GM18507 (cell line): ENCODE data around the gene S1PR5.

Experiments
- DNase-seq: peaks from one replicate; pipeline ENCODE4 v3.0.0; 2011; ENCODE audit warnings: low read depth; ENCODE audit not compliant: insufficient read length; ENCODE audit errors: extremely low spot score
- FAIRE-seq: peaks from 2 replicates; lab custom pipeline; 2011; peaks lifted over from hg19 to GRCh38; lab: Jason Lieb, UNC

S1PR5 gene

DNA sequence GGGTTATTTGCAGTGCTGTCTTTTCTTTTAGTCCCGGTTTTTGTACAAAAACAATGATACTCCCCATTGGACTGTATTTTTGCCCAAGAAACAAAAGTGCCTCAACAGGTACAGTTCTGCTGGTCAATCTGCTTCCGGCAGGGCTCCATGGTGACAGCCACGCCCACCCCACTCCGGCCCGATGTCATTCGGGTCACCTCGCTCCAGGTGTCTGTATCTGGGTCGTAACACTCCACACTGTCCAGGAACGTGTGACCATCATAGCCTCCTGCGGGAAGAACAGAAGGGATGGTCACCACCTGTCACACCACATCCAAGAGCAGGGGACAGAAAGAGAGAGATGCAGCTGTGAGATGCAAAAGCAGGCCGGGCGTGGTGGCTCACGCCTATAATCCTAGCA lies 30.7 kb downstream of the S1PR5 start:
- FAIRE-seq (no peak), DNase-seq (no peak)

DNA sequence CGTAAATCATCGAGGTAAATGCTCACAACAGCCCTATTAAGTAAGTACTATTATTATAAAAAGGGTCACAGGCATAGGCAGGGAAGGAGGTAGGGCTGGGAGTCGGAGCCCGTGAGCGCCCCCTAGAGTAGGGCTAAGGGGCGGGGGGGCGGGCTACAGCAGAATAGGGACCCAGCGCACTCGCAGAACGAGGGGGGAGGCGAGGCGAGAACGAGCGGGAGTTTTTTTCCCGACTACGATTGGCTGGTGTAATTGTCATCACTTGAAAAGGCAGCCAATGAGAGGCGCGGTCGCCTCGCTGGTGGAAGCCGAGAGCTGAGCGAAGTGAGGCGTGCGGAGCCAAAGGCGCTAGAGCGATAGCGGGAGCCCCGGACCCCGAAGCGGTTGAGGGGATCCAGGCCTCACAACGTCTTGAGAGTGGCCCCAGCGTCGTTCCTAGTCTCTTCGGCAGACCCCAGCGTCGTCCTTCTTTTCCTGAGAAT lies 38.3 kb downstream of the S1PR5 start:
- no peak for FAIRE-seq
- no peak for DNase-seq

DNA sequence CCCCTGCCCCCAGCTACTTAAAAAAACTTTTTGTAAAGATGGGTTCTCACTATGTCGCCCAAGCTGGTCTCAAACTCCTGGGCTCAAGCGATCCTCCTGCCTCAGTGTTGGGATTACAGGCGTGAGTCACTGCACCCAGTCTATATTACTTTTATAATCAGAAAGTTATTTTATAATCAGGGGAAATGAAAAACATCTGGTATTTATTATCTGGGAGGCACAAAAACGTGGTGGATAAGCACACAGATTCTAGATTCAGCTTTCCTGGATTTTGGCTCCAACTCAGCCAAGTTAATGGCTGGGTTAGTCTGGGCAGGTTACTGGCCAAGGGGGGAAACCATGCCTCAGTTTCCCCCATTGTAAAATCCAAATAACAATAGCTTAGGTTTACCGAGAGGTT lies 38.8 kb downstream of the S1PR5 start:
- FAIRE-seq: no peak
- no peak for DNase-seq

DNA sequence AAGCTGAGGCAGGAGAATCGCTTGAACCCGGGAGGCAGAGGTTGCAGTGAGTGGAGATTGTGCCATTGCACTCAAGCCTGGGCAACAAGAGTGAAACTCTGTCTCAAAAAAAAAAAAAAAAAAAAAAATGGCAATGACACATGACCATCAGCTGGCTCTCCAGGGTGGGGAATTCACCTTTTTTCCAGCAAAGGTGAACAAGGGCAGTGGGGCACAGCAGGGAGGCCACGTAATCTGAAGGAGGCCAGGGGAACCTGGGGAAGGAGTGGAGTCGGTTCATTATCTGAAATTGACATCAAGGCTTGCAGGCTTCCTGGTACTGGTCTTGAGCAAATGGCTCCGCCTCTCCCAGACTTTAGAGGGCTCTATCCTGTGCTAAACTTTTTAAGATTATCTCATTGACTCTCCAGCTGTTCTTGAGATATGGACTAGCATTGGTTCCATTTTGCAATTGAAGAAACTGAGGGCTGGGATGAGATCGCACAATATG lies 42.2 kb downstream of the S1PR5 start:
- DNase-seq: no peak
- no peak for FAIRE-seq

DNA sequence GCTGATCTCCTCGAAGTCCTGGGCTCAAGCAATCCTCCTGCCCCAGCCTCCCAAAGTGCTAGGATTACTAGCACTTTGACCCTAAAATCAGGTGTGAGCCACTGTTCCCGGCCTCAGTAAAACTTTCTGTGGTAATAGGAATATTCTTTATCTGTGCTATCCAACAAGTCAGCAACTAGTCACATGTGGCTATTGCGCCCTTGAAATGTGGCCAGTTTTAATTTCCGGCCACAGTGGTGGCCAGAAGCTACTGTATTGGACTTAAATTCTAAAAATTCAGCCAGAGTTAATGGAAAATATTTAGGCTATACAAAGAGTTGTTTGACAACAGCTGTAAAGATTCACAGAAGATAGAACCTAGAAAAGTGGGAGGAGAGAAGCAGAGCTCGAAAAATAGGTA lies 44.1 kb downstream of the S1PR5 start:
- DNase-seq: no peak
- FAIRE-seq: no peak

DNA sequence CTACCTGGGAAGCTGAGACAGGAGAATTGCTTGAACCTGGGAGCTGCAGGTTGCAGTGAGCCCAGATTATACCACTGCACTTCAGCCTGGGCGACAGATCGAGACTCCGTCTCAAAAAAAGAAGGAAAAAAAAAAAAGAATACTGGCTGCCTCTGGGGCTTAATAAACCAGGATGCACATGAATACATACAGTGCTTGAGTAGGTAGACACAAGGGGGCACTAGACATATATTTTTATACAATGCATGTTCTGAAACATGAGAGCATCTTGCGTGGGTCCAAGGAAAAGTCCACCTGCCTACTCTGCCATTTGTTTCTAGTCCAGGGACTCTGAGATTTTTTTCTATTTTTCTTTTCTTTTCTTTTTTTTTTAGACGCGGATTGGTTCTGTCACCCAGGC lies 45.3 kb downstream of the S1PR5 start:
- FAIRE-seq: no peak
- no peak for DNase-seq

DNA sequence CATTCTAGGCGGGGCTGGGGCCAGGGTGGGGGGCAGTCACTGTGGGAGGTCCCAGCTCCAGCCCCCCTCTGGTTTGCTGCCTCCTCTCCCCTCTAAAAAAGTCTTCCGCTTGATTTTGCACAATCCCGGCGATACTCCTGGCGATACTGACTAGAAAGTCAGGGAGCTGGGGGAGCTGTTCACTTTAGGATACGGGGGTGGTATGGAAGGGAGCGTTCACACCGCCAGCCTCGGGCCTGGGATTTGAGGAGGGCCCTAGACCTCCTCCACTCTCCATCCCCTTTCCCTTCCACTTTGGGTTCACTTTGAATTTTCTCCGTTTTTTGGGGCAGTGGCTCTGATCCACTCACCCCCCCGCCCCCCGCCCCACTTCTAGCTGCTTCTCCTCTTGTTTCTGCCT lies 49.1 kb downstream of the S1PR5 start:
- FAIRE-seq: no peak
- no peak for DNase-seq

DNA sequence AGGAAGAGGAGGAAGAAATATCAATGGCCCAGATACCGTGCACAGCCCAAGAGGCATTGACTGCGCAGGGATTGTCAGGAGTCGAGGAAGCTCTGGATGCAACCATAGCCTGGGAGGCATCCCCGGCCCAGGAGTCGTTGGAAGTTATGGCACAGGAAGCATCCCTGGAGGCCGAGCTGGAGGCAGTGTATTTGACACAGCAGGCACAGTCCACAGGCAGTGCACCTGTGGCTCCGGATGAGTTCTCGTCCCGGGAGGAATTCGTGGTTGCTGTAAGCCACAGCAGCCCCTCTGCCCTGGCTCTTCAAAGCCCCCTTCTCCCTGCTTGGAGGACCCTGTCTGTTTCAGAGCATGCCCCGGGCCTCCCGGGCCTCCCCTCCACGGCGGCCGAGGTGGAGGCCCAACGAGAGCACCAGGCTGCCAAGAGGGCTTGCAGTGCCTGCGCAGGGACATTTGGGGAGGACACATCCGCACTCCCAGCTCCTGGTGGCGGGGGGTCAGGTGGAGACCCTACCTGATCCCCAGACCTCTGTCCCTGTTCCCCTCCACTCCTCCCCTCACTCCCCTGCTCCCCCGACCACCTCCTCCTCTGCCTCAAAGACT lies 50.0 kb downstream of the S1PR5 start:
- FAIRE-seq (no peak), DNase-seq (no peak)

DNA sequence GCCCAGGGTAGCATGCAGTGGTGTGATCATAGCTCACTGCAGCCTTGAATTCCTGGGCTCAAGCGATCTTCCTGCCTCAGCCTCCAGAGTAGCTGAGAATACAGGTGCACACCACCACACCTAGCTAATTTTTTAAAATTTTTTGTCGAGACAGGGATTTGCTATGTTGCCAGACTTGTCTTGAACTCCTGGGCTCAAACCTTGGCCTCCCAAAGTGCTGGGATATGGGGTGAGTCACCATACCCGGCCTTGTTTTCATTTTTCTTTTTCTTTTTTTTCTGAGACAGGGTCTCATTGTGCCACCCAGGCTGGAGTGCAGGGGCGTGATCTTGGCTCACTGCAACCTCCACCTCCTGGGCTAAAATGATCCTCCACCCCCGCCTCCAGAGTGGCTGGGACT lies 52.8 kb downstream of the S1PR5 start:
- FAIRE-seq: no peak
- no peak for DNase-seq
